Measurements from ENCODE around the gene LAMA5.
A peak's percentile ranks its signal among the peaks of the same experiment; 100 is the strongest.

The LAMA5 gene

GRCh38 chr20:62367136-62367632, at the start of gene LAMA5:
Gene LAMA5 (minus strand): TSS chr20:62367312. CDS start chr20:62367245, 67 bp downstream.
- Histone ChIP-seq H3K27me3 (ENCODE audit: control insufficient read depth, insufficient read depth, low read length) (no peaks in the 10 kb centered on the region), H3K9me3 (ENCODE audit: control insufficient read depth, insufficient read depth, low read length) (no peaks in the 10 kb centered on the region), H3K4me3 (ENCODE audit: low read depth, low read length) (peak within 1 kb of the TSS; percentile 73), H3K36me3 (ENCODE audit: control insufficient read depth, insufficient read depth, low read length) (peaks cover 13% of the 10 kb centered on the region), H3K4me1 (ENCODE audit: control insufficient read depth, insufficient read depth, low read length) (peaks cover 16% of the 10 kb centered on the region), H3K9ac (ENCODE audit: low read depth, low read length) (peak within 1 kb of the TSS; percentile 81)

GRCh38 chr20:62415354-62416111, 48.4 kb upstream of the LAMA5 start:
- no peak overlapping the region for H3K4me3 ChIP-seq (ENCODE audit: low read depth, low read length)
- H3K9me3 ChIP-seq (ENCODE audit: control insufficient read depth, insufficient read depth, low read length) = no peaks in the 10 kb centered on the region
- H3K4me1 ChIP-seq (ENCODE audit: control insufficient read depth, insufficient read depth, low read length) = no peaks in the 10 kb centered on the region
- no peak overlapping the region for H3K9ac ChIP-seq (ENCODE audit: low read depth, low read length)
- no peaks in the 10 kb centered on the region for H3K27me3 ChIP-seq (ENCODE audit: control insufficient read depth, insufficient read depth, low read length)
- H3K36me3 ChIP-seq (ENCODE audit: control insufficient read depth, insufficient read depth, low read length) = no peaks in the 10 kb centered on the region

DNA sequence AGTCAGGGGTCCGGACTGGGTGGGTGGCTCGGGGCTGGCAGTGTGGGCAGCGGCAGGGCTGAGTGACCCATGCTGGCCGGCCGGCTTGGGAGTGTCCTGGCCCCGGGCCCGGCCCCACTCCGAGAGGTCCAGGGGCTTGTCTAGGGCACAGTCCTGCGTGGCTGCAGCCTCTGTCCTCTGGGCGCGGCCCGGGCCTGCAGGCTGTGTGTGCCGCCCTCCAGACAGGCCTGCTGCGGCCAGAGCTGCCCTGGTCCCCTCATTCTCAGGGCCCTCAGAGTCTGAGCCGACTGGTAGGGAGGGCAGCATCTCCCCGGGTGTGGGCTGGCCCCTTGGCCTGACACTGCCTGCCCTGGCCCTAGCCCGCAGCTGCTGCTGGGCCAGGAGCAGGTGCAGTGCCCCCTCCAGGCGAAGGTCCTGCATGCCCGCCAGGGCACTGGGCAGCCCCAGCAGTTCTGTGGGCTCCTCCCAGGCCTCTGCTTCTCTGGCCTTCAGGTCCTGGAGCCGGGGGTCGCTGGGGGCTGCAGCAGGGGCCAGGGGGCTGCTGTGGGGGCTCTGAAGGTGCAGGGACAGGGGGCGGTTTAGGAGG, 46.9 kb upstream of the LAMA5 start:
- no peaks in the 10 kb centered on the region for H3K9me3 ChIP-seq (ENCODE audit: control insufficient read depth, insufficient read depth, low read length)
- no peak overlapping the region for H3K4me3 ChIP-seq (ENCODE audit: low read depth, low read length)
- no peaks in the 10 kb centered on the region for H3K27me3 ChIP-seq (ENCODE audit: control insufficient read depth, insufficient read depth, low read length)

GRCh38 chr20:62413025-62413570, 46.0 kb upstream of the LAMA5 start:
- H3K4me1 ChIP-seq (ENCODE audit: control insufficient read depth, insufficient read depth, low read length) = no peaks in the 10 kb centered on the region
- no peak overlapping the region for H3K9ac ChIP-seq (ENCODE audit: low read depth, low read length)
- H3K27me3 ChIP-seq (ENCODE audit: control insufficient read depth, insufficient read depth, low read length) = no peaks in the 10 kb centered on the region
- H3K4me3 ChIP-seq (ENCODE audit: low read depth, low read length) = no peak overlapping the region
- H3K9me3 ChIP-seq (ENCODE audit: control insufficient read depth, insufficient read depth, low read length) = no peaks in the 10 kb centered on the region
- no peaks in the 10 kb centered on the region for H3K36me3 ChIP-seq (ENCODE audit: control insufficient read depth, insufficient read depth, low read length)

More for the DNA sequence above, 46.9 kb upstream of the LAMA5 start:
- Histone ChIP-seq H3K36me3 (ENCODE audit: control insufficient read depth, insufficient read depth, low read length) (no peaks in the 10 kb centered on the region), H3K4me1 (ENCODE audit: control insufficient read depth, insufficient read depth, low read length) (no peaks in the 10 kb centered on the region), H3K9ac (ENCODE audit: low read depth, low read length) (no peak overlapping the region)

DNA sequence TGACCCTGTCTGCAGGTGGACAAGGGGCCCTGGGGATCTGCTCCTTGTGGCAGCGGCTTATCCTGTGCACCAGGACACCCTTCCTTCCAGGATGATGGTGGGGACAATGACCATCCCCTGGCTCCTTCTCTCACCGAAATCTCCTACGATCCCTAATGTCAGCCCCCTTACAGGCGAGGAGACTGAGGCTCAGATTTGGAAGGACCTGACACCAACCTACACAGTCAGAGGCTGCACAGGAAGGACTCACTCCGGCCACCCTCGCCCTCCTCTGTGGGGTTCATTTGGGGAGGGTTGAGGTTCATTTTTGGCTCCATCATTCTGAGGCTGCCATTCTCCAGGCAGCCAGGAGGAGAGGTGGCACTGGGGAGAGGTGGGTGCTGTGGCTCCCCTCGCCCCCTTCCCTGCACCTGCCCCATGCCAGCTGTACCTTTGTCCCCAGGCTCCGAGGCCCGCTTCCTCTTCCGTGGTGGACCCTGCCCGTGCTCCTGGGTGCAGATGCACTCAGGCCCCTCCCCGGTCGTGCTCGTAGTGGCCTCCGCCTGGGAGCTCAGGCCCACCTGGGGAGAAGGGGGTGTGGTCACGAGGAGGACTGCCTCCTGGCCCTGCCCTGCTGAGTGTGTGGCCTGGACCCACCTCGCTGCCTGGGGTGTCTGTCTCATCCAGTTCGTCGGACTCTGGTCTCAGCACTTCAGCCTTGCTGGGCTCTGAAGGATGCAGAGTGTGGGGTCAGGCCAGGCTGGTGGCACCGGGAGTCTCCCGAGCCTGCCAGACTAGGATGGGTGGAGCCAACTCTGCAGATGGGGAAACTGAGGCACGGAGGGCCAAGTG, 45.3 kb upstream of the LAMA5 start:
- H3K9me3 ChIP-seq (ENCODE audit: control insufficient read depth, insufficient read depth, low read length) = no peaks in the 10 kb centered on the region
- no peak overlapping the region for H3K9ac ChIP-seq (ENCODE audit: low read depth, low read length)
- no peaks in the 10 kb centered on the region for H3K4me1 ChIP-seq (ENCODE audit: control insufficient read depth, insufficient read depth, low read length)
- no peaks in the 10 kb centered on the region for H3K27me3 ChIP-seq (ENCODE audit: control insufficient read depth, insufficient read depth, low read length)
- H3K36me3 ChIP-seq (ENCODE audit: control insufficient read depth, insufficient read depth, low read length) = no peaks in the 10 kb centered on the region
- no peak overlapping the region for H3K4me3 ChIP-seq (ENCODE audit: low read depth, low read length)

- Histone ChIP-seq H3K4me3 (ENCODE audit: low read depth, low read length) (no peak overlapping the region), H3K27me3 (ENCODE audit: control insufficient read depth, insufficient read depth, low read length) (no peaks in the 10 kb centered on the region), H3K9ac (ENCODE audit: low read depth, low read length) (no peak overlapping the region), H3K36me3 (ENCODE audit: control insufficient read depth, insufficient read depth, low read length) (no peaks in the 10 kb centered on the region), H3K4me1 (ENCODE audit: control insufficient read depth, insufficient read depth, low read length) (no peaks in the 10 kb centered on the region), H3K9me3 (ENCODE audit: control insufficient read depth, insufficient read depth, low read length) (no peaks in the 10 kb centered on the region)
Measured at GRCh38 chr20:62411479-62412193, 44.5 kb upstream of the LAMA5 start.

DNA sequence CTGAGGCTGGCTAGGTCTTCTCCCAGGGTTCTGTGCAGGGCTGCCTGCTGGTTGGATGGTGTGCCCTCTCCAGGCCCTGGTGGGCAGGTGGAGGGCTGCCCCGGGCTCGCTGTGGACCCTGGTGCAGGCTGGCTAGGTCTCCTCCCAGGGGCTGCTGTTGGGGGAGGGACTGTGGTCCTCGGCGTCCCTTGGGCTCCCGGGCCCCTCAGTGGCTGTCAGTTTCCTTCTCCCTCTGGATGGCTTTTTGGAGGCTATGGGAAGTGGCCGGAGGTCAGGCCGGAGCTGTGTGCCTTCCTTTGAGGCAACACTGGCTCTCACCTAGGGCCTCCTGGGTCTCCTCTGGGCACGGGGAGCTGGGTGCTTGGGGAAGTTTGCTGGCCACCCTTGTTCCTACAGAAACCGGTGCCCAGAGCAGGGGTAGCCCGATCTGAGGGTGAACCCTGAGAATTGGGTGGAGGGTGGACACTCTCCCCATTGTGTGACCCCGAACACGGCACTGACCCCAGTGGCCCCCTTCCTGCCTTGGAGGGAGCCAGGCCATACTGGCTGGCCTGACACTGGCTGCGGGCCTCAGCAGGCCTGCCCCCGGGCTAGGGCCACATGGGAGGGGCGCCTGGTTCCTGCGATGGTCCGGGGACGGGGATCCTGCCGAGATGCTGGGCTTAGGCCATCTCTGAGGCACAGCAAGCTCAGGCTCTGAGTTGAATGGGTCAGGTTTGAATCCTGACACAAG, 43.8 kb upstream of the LAMA5 start:
- Histone ChIP-seq H3K9ac (ENCODE audit: low read depth, low read length) (no peak overlapping the region), H3K36me3 (ENCODE audit: control insufficient read depth, insufficient read depth, low read length) (no peaks in the 10 kb centered on the region), H3K9me3 (ENCODE audit: control insufficient read depth, insufficient read depth, low read length) (no peaks in the 10 kb centered on the region), H3K27me3 (ENCODE audit: control insufficient read depth, insufficient read depth, low read length) (no peaks in the 10 kb centered on the region), H3K4me3 (ENCODE audit: low read depth, low read length) (no peak overlapping the region), H3K4me1 (ENCODE audit: control insufficient read depth, insufficient read depth, low read length) (no peaks in the 10 kb centered on the region)

GRCh38 chr20:62409931-62410745, 43.0 kb upstream of the LAMA5 start:
- no peak overlapping the region for H3K9ac ChIP-seq (ENCODE audit: low read depth, low read length)
- H3K4me3 ChIP-seq (ENCODE audit: low read depth, low read length) = no peak overlapping the region
- no peaks in the 10 kb centered on the region for H3K4me1 ChIP-seq (ENCODE audit: control insufficient read depth, insufficient read depth, low read length)
- H3K36me3 ChIP-seq (ENCODE audit: control insufficient read depth, insufficient read depth, low read length) = no peaks in the 10 kb centered on the region
- no peaks in the 10 kb centered on the region for H3K9me3 ChIP-seq (ENCODE audit: control insufficient read depth, insufficient read depth, low read length)
- no peaks in the 10 kb centered on the region for H3K27me3 ChIP-seq (ENCODE audit: control insufficient read depth, insufficient read depth, low read length)

GRCh38 chr20:62409086-62409853, 42.2 kb upstream of the LAMA5 start:
- Histone ChIP-seq H3K27me3 (ENCODE audit: control insufficient read depth, insufficient read depth, low read length) (no peaks in the 10 kb centered on the region), H3K9me3 (ENCODE audit: control insufficient read depth, insufficient read depth, low read length) (no peaks in the 10 kb centered on the region), H3K4me3 (ENCODE audit: low read depth, low read length) (no peak overlapping the region), H3K36me3 (ENCODE audit: control insufficient read depth, insufficient read depth, low read length) (no peaks in the 10 kb centered on the region), H3K4me1 (ENCODE audit: control insufficient read depth, insufficient read depth, low read length) (no peaks in the 10 kb centered on the region), H3K9ac (ENCODE audit: low read depth, low read length) (no peak overlapping the region)

GRCh38 chr20:62408640-62409039, 41.5 kb upstream of the LAMA5 start:
- H3K36me3 ChIP-seq (ENCODE audit: control insufficient read depth, insufficient read depth, low read length) = no peaks in the 10 kb centered on the region
- H3K4me1 ChIP-seq (ENCODE audit: control insufficient read depth, insufficient read depth, low read length) = no peaks in the 10 kb centered on the region

More at GRCh38 chr20:62408640-62409039, 41.5 kb upstream of the LAMA5 start:
- Histone ChIP-seq H3K9me3 (ENCODE audit: control insufficient read depth, insufficient read depth, low read length) (no peaks in the 10 kb centered on the region), H3K9ac (ENCODE audit: low read depth, low read length) (no peak overlapping the region), H3K4me3 (ENCODE audit: low read depth, low read length) (no peak overlapping the region), H3K27me3 (ENCODE audit: control insufficient read depth, insufficient read depth, low read length) (no peaks in the 10 kb centered on the region)
